Measurements from ENCODE around the gene FAM210A.

- TF ChIP-seq POLR2AphosphoS5 (IDR thresholded peaks at IDR 0.05) (no peak), CTCF (IDR thresholded peaks at IDR 0.05) (no peak), POLR2A (IDR thresholded peaks at IDR 0.05) (no peak)
Measured at GRCh38 chr18:13618760-13619438, 107.5 kb downstream of the FAM210A start.

All from prostate gland (tissue), 2 donors.